Right cardiac atrium (tissue), 5 donors: ENCODE results near the gene SOX18. TPM values are rescaled to one million over a fixed set of nuclear protein-coding genes. Genes with fewer than 3 reads are reported as not detected.

Experiments used
- ATAC-seq, 2 donors: fragments of 200-7000 bp; cut with Tn5 transposase; one replicate each; pipeline versions ENCODE4 v1.8.0 to v1.9.1; 2020; ENCODE audit warnings: moderate library complexity in 2 of 2, mild to moderate bottlenecking in 1 of 2
- DNase-seq, 3 donors: peaks; one replicate each; pipeline ENCODE4 v3.0.0-alpha.2; 2020
- H3K27ac ChIP-seq: one replicate; pipeline ENCODE4 v1.5.1; 2013; ENCODE audit warnings: mild to moderate bottlenecking, low read length, control low read depth, moderate library complexity
- H3K27me3 ChIP-seq: one replicate; pipeline ENCODE4 v1.6.1; 2013; ENCODE audit not compliant: control insufficient read depth, insufficient read depth
- H3K4me1 ChIP-seq: one replicate; pipeline ENCODE4 v1.6.1; 2013; ENCODE audit warnings: low read length; ENCODE audit not compliant: control insufficient read depth, insufficient read depth
- H3K4me3 ChIP-seq: one replicate; pipeline ENCODE4 v1.5.1; 2013; ENCODE audit warnings: low read length, control low read depth
- H3K9me3 ChIP-seq: one replicate; pipeline ENCODE4 v1.6.1; 2013; ENCODE audit warnings: low read length; ENCODE audit not compliant: control insufficient read depth
- WGBS: extraction: QIAGEN DNeasy Blood & Tissue Kit; methylation state at CpG from one replicate; pipeline ENCODE4 v1.1.7; 2013; 5-methylcytosine and 5-hydroxymethylcytosine counted together
- intact Hi-C, 4 donors: fragments of 100-400 bp; cut with DNase I; formaldehyde crosslinking; loops; one replicate each; pipeline versions ENCODE4 v1.11.0 to v1.14.0; 2022 to 2023
- polyA plus RNA-seq: library from polyadenylated mRNA; stranded (reverse); fragments of 200-250 nt; gene quantifications from one replicate; pipeline ENCODE4 v1.2.3, GENCODE V29; 2013
- total RNA-seq, 4 donors: library from RNA; stranded (reverse); fragmentation: NEBNext Ultra II Directional; extraction: Animal tissue kit (Norgen Biotek cat#: 25700); gene quantifications; one replicate each; pipeline ENCODE4 v1.2.1, GENCODE V29; 2021
- donor health status: healthy with polysubstance abuse.
- donor health status: DM: no; HTN: yes; CAD: no.
- donor health status: DM: no; HTN: no; CAD: no.
- donor health status: DM: no; HTN: yes; CAD: no; lungs with severe emphysema.
- donor health status: DM: yes; HTN: yes; CAD: no.

SOX18 gene
- total and polyA plus RNA-seq, 5 donors = 26.8 to 42.1 (median 40.6) TPM

DNA sequence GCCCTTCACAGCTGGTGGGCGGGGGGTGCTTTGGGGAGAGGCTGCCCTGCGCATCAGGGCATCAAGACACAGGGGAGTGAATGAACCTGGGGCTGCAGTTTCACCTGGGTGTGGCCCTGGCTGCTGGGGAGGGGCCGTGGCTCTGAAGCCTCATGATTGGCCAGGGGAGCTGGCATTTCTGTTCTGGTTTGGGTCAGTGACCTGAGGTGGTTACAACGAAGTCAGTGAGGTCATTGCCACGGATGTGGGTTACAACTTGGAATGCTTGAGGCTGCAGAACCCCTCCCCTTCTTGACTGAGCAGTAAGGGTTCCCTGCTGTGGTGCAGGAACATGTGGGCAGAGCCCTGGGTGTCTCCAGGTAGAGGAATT, 16.5 kb upstream of the SOX18 start:
- WGBS = 52% methylated on average over 5 of the region's 5 CpGs
- no peak overlapping the region for H3K4me3 ChIP-seq
- no peaks in the 10 kb centered on the region for H3K9me3 ChIP-seq
- no peak for DNase-seq
- intact Hi-C loops = no loop called here
- no peak for ATAC-seq
- H3K27ac ChIP-seq = no peak overlapping the region
- H3K27me3 ChIP-seq = no peaks in the 10 kb centered on the region
- peaks cover 9% of the 10 kb centered on the region for H3K4me1 ChIP-seq

DNA sequence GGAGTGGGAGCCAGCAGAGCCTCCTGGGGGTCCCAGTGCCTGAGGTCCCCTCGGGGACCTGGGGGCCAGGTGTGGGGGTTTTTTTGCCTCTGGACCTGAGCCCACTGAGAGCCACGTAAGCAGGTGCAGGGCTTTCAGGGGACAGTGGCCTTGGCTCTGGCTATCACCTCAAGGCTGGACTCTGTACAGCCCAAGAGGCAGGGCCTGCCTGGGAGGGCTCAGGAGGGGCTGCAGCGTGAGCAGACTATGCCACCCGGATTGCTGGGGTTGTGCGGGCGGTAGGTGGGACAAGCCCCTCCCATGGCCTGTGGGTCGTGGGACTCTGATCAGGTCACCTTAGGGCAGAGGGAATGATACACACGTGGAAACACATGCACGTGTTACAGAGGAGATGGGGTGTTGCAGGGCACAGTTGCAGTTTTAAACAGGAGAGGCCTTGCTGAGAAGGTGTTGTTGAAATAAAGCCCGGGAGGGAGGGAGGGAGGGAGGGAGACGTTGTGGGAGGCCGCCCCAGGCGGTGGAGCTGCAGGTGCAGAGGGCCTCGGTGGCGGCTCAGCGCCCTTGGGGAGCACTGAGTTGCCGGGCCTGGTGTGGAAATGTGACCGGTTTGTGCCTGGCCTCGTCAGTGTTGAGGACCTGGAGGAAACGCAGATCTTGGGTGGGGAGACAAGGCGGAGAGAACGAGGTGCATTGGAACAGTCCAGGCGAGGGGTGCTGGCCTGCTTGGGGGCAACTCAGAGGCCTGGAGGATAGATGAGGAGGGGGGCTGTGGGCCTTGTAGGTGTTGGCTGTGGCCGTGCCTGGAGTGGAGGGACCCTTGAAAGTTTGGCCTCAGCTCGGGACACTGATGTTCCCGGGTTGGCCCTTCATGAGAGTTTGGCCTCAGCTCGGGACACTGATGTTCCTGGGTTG, 15.9 kb upstream of the SOX18 start:
- H3K27me3 ChIP-seq = no peaks in the 10 kb centered on the region
- no peak for DNase-seq
- peaks cover 9% of the 10 kb centered on the region for H3K4me1 ChIP-seq
- ATAC-seq = no peak
- intact Hi-C loops = no loop called here
- H3K9me3 ChIP-seq = no peaks in the 10 kb centered on the region
- WGBS = 49% methylated on average over 27 of the region's 27 CpGs
- H3K4me3 ChIP-seq = no peak overlapping the region
- no peak overlapping the region for H3K27ac ChIP-seq

DNA sequence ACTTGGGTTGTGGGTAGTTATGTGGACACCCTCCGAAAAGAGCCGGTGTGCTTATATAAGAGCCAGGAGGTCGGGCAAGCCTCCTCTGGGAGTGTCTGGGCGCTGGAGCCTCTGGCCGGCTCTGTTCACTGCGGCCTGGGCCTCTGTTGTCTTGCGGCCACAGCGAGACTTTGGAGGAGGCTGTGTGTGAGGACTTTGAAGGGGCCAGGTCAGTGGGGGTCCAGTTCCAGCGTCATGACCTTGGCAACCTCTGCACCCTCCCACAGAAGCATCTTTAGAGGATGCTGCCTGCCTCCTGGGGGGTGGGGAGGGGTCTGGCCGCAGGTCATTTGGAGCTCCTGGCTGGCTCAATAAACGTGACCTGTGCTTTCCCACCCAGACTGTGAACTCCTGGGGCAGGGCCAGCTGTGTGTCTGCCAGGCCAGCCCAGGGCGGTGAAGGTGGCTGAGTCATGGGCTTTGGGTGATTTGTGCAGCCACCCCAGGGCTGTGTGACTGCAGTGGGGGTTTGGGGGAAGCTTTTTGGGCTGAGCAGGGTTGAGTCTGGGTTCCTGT, 14.8 kb upstream of the SOX18 start:
- Histone ChIP-seq H3K27ac (peak overlapping the region; percentile 3), H3K9me3 (no peaks in the 10 kb centered on the region), H3K4me3 (peak overlapping the region; percentile 68), H3K4me1 (peaks cover 9% of the 10 kb centered on the region), H3K27me3 (no peaks in the 10 kb centered on the region)
- WGBS = 22% methylated on average over 12 of the region's 12 CpGs
- ATAC-seq = peak in 1 of 2 donors; percentile 6
- DNase-seq = no peak
- intact Hi-C loops = no loop called here

DNA sequence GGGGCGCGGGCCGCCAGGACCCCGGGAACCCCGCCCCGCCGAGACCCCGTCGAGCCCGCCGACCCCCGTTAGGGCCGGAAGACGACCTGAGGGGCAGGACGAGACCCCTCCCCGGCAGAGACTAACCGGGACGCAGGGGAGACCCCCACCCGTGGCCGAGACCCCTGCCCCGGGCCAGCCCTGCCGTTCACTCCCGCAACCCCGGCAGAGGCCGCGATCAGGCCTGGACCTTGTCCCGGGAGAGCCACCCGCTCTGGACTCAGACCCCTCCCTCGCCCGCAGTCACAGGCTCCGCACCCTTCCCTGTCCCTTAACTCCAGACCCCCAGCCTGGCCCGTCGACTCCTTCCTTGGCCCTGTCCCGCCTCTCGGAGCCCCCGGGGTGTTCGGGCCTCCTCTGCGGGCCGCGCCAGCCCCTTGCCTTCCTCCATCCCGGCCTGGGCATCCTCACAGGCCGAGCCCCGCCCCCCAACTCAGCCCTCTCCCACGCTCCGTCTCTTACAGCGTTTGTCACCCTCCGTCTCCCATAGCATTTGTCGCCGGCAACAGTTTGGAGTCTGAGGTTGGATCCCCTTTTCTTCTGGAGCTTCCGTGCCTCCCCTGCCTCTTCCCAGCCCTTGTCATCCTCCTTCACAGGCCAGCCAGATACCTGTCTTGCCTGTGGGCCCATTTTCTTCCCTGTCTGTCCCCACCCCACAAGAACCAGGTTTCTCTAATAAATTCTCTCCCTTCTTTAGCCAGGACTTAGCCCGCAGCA, 14.1 kb upstream of the SOX18 start:
- WGBS = 2% methylated on average over 51 of the region's 51 CpGs
- intact Hi-C loops = no loop called here
- Histone ChIP-seq H3K27ac (peak overlapping the region; percentile 3), H3K4me1 (peaks cover 9% of the 10 kb centered on the region), H3K9me3 (no peaks in the 10 kb centered on the region), H3K4me3 (peak overlapping the region; percentile 68), H3K27me3 (no peaks in the 10 kb centered on the region)
- ATAC-seq (peak; percentile 7 to 15), DNase-seq (peak in 2 of 3 donors; percentile 56 to 77)

DNA sequence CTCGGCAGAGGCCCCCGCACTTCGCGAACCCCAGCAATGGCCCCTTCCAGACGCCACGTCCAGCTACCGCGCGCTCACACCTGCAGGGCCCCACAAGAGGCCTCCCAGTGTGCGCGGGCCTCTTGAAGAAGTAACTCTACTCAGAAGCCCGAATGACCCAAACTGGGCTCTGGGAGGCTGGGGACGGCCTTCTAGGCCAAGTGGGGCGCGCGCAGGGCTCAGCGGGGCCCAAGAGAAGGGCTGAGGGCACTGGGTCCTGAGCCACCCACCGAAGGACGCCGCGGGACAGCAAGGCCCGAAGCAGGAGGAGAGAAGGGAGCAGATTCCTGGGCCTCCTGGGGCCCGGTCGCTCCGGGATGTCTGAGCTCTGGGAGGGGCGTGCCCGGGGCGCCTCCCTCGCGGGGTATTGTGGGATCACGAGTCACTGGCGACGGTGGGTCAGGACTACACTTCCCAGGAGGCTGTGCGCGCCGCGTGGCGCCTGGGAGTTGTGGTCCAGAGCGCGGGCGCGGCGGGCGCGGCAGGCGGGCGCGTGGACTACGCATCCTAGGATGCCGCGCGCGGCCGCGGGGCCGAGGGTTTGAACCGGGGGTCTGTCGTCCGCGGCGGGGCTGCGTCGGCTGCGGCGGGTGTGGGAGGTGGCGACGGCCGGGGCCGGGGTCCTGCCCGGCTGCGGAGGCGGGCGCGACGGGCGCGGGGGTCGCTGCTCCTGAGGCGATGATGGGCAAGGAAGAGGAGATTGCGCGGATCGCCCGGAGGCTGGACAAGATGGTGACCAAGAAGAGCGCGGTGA, 13.4 kb upstream of the SOX18 start, which contains the start of gene TCEA2:
Gene TCEA2 (plus strand): TSS at position 603 of the 793 bp plus-strand sequence. CDS start 115 bp downstream, at position 718.
- no peaks in the 10 kb centered on the region for H3K9me3 ChIP-seq
- WGBS = 5% methylated on average over 85 of the region's 85 CpGs
- intact Hi-C loops = no loop called here

DNA sequence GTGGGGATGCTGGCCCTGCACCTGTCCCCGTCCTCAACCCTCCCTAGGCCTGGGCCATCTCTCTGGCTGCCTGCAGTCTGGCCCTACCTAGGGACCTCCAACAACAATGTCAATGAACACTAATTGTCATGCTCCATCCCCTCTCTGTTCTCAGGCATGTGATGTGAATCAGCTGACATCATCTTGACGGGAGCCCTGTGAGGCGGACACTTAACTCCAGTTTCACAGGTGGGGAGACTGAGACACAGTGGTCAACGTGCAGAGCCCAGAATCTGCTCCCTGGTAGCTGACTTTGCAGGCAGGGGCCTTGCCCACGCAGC, 12.8 kb upstream of the SOX18 start:
- Histone ChIP-seq H3K4me3 (peak overlapping the region; percentile 21), H3K9me3 (no peaks in the 10 kb centered on the region), H3K4me1 (peaks cover 9% of the 10 kb centered on the region), H3K27me3 (no peaks in the 10 kb centered on the region), H3K27ac (no peak overlapping the region)
- intact Hi-C loops = no loop called here
- 54% methylated on average over 5 of the region's 5 CpGs for WGBS
- ATAC-seq = no peak
- DNase-seq = no peak

More for the DNA sequence above, 13.4 kb upstream of the SOX18 start, which contains the start of gene TCEA2:
- peaks cover 9% of the 10 kb centered on the region for H3K4me1 ChIP-seq
- ATAC-seq (peak; percentile 94 to 95), DNase-seq (peak; percentile 97 to 99 (median 99))
- peak within 1 kb of the TSS; percentile 56 for H3K27ac ChIP-seq
- H3K4me3 ChIP-seq = peak within 1 kb of the TSS; percentile 68
- H3K27me3 ChIP-seq = no peaks in the 10 kb centered on the region

DNA sequence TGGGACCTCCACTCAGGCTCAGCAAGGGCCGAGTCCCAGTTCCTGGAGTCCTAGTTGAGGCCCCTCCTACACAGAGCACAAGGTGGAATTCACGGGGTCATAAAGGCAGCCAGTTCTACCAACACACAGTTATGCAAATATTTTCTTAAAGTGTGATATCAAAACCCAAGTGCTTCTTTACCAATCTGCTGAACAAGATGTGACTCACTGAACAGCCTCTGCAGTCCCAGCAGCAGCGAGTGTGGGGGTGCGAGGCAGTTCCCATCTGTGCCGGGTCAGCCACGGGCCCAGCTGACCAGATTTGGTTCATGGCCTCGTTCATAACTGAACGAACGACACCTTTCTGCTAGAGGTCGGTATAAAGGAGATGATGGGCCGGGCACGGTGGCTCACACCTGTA, 9.1 kb upstream of the SOX18 start:
- H3K27me3 ChIP-seq = no peaks in the 10 kb centered on the region
- WGBS = 85% methylated on average over 12 of the region's 12 CpGs
- no peak overlapping the region for H3K27ac ChIP-seq
- no peaks in the 10 kb centered on the region for H3K9me3 ChIP-seq
- H3K4me1 ChIP-seq = no peaks in the 10 kb centered on the region
- no peak for DNase-seq
- ATAC-seq = no peak
- intact Hi-C loops = loop anchor here in 1 of 4 donors (5.0 kb wide), 1 partner anchor 86 kb away; no protein-coding TSS in a partner anchor
- no peak overlapping the region for H3K4me3 ChIP-seq

DNA sequence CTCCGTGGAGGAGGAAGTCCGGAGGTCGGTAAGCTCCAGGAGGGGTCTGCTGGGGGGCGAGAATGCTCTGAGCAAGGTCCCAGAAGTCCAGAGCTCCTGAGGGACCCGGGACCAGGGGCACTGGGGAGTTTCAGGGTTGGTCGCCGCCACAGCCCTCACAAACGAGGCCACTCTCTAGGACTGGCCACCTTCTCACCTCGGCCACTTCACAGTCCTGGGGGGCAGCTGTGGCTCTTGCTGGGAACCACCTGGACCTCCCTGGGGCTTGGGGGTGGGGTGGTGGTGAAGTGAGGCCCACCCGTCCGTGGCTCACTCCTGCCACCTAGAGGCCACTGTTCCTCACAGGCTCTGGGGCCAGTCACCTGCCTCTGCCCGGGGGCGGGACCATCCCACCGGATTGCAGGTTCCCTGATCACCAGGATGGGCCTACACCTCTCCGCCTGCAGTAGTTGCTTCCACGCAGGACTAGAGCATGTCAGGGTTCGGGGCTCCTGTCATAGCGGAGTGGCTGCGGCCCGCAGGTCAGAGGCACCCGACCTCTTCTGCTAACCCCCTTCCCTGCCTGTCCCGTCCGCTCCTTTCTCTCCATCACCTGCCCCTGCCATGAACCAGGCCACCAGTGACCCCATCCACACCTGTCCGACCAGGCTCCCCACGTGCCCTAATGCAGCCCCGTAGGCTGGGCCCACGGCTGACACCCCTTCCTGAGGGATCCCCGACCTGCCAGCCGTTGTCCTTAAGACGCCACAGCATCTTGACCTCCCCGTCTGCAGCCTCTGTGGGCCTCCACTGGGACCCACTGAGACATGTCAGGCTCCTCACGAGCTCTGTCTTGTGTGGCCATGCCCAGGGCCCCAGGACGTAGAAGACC, 8.4 kb upstream of the SOX18 start:
- intact Hi-C loops = loop anchor here in 1 of 4 donors (5.0 kb wide), 1 partner anchor 86 kb away; no protein-coding TSS in a partner anchor
- H3K9me3 ChIP-seq = no peaks in the 10 kb centered on the region

DNA sequence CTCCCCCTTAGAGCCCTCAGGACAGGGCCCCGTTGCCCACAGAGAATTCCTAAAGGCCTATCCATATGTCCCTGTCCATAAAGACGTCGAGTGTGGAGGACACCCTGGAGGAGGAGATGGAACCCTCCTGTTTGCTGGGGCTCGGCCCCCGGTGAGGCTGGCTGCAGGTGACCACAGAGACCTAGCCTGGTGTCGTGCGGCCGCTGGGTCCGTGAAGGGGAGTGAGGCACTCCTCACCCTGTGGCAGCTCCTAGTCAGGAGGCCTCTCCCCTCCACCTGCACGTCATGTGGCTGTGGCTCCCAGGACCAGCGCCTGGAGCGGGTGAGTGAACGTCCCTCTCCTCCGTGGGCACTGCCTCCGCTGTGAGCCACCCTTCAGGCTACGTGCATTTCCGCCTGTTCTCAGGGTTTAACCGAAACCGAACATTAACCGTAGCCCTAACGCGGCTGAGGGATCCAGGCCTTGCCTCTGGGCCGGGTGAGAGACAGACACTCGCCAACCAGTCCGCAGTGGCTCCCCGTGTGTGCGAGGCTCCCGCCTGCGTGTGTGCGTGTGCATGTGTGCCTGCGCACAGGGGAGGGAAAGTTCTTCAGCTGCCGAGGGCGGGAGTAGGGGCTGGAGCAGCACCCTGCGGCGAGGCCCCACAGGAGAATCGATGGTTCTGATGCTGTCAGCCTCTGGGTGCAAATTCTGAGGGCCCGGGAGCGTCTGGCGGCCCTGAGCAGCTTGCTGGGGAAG, 7.6 kb upstream of the SOX18 start:
- Histone ChIP-seq H3K4me3 (peak overlapping the region; percentile 1), H3K9me3 (no peaks in the 10 kb centered on the region), H3K4me1 (no peaks in the 10 kb centered on the region), H3K27me3 (no peaks in the 10 kb centered on the region), H3K27ac (peak overlapping the region; percentile 16)
- ATAC-seq (peak; percentile 2 to 3), DNase-seq (peak in 1 of 3 donors; percentile 54)
- intact Hi-C loops = loop anchor here in 1 of 4 donors (5.0 kb wide), 1 partner anchor 85 kb away; no protein-coding TSS in a partner anchor
- 49% methylated on average over 39 of the region's 39 CpGs for WGBS

More for the DNA sequence above, 8.4 kb upstream of the SOX18 start:
- Histone ChIP-seq H3K4me1 (no peaks in the 10 kb centered on the region), H3K27ac (peak overlapping the region; percentile 16), H3K4me3 (peak overlapping the region; percentile 1), H3K27me3 (no peaks in the 10 kb centered on the region)
- peak; percentile 42 to 50 for ATAC-seq
- DNase-seq = peak; percentile 80 to 91 (median 91)
- 29% methylated on average over 33 of the region's 33 CpGs for WGBS
